Heart left ventricle (tissue), 13 donors: ENCODE measurements around the gene PIGT.

Experiments
- POLR2A ChIP-seq, 2 donors: fragments of 450-650 bp; IDR thresholded peaks; one replicate each; pipeline ENCODE4 v1.6.1; 2017; ENCODE audit warnings: antibody characterized with exemption in 2 of 2, mild to moderate bottlenecking in 2 of 2, moderate library complexity in 2 of 2
- TF ChIP-seq, protein P1 (sequence below), 12 donors: fragments of 200-600 bp; sonication (generic) in 4 of 12; IDR thresholded peaks; one replicate each; pipeline versions ENCODE4 v1.5.0 to v1.8.0; 2018 to 2022; ENCODE audit warnings: antibody characterized with exemption in 12 of 12, mild to moderate bottlenecking in 5 of 12
- donor health status: ischemic (EF 13 %, LVEDD 7.1; RV severe dilation, severe dysfunction).
- donor health status: DM: no; HTN: yes; CAD: no.
- donor health status: DM: no; HTN: no; CAD: no.
- donor health status: ischemic (EF 25% LVEDD 6.9; RV normal size, moderate dysfunction).
- donor health status: ischemic (EF 25% LVEDD 5.7; RV mildly dilated, moderate dysfunction).
- donor health status: ischemic (EF 35%, LVEDD 5.7; RV mildly dilated, moderate dysfunction).
- donor health status: nonischemic (EF 11% LVEDD 7.7; RV severe dilation, severe dysfunction).
- donor health status: DM: yes; HTN: yes; CAD: no.
- donor health status: PGD.
- donor health status: ischemic (EF 29% LVEDD 5.4; RV normal size, mild dysfunction).
- donor health status: nonischemic (EF 23%, LVEDD 6.1; RV moderate dilation, normal function).

DNA sequence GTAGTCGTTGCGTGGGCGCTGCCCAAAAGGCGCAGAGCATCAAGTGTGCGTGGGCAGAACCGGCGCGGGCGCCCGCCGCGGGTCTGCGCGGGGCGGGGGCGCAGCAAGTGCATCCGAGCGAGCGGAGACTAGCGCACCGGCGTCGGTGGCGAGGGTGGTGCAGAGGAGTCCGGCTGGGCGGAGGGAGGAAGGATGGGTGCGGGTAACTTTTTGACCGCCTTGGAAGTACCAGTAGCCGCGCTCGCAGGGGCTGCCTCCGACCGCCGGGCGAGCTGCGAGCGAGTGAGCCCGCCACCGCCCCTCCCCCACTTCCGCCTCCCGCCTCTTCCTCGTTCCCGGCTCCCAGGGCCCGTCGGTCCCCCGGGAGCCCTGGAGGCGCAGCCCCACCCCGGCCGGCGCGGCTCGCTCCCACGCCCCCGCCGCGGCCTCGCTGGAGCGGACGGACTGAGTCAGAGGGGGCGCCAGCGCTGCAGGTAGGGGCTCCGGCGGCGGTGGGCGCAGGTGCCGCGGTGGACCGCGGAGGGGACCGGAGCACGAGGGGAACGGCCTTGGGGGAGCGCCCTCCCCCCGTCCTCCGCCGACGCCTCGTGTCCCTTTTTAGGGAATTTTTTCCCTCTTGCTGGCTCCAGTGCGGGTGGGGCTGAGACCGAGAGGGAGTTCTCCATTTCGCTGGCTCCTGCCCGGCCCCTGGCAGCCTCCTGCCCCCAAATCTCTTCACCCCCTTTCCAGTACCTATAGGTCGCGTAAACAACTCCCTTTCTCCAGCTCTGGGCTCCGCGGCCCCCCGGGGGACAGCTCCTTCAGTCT, 9.5 kb upstream of the PIGT start:
- TF ChIP-seq, protein P1, sequence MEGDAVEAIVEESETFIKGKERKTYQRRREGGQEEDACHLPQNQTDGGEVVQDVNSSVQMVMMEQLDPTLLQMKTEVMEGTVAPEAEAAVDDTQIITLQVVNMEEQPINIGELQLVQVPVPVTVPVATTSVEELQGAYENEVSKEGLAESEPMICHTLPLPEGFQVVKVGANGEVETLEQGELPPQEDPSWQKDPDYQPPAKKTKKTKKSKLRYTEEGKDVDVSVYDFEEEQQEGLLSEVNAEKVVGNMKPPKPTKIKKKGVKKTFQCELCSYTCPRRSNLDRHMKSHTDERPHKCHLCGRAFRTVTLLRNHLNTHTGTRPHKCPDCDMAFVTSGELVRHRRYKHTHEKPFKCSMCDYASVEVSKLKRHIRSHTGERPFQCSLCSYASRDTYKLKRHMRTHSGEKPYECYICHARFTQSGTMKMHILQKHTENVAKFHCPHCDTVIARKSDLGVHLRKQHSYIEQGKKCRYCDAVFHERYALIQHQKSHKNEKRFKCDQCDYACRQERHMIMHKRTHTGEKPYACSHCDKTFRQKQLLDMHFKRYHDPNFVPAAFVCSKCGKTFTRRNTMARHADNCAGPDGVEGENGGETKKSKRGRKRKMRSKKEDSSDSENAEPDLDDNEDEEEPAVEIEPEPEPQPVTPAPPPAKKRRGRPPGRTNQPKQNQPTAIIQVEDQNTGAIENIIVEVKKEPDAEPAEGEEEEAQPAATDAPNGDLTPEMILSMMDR (IDR thresholded peaks at IDR 0.05) = peak in 3 of 12 donors; percentile 24 to 50 (median 44)
- peak in 1 of 2 donors; percentile 69 for TF ChIP-seq POLR2A (IDR thresholded peaks at IDR 0.05)
